HFF-Myc (cell line): Measurements from ENCODE around the gene SNN.

ENCODE experiments used
- DNase-seq: peaks from one replicate; pipeline ENCODE4 v3.0.0-alpha.2; 2011; ENCODE audit warnings: low read depth; ENCODE audit errors: extremely low read depth
- H3K4me3 ChIP-seq: replicated peaks from 2 replicates; pipeline ENCODE4 v1.5.1; 2011; ENCODE audit warnings: low read depth, mild to moderate bottlenecking, control low read depth, low read length
- CTCF ChIP-seq: IDR thresholded peaks from 2 replicates; pipeline ENCODE4 v1.5.1; 2012; ENCODE audit warnings: mild to moderate bottlenecking, low read depth, low read length, control low read depth; ENCODE audit errors: missing control alignments

SNN gene

GRCh38 chr16:11635679-11636171 is 32.5 kb upstream of the SNN start:
- no peak for DNase-seq
- no peak overlapping the region for H3K4me3 ChIP-seq
- no peak for TF ChIP-seq CTCF

- DNase-seq: no peak
- no peak for TF ChIP-seq CTCF
- no peak overlapping the region for H3K4me3 ChIP-seq
Measured at GRCh38 chr16:11636172-11636721, 32.0 kb upstream of the SNN start.

GRCh38 chr16:11637320-11637719 is 30.9 kb upstream of the SNN start:
- no peak for DNase-seq
- H3K4me3 ChIP-seq: no peak overlapping the region
- TF ChIP-seq CTCF: no peak

GRCh38 chr16:11638140-11638539 is 30.1 kb upstream of the SNN start:
- no peak for TF ChIP-seq CTCF
- H3K4me3 ChIP-seq: no peak overlapping the region
- DNase-seq: no peak

GRCh38 chr16:11639008-11639562 is 29.2 kb upstream of the SNN start:
- H3K4me3 ChIP-seq: no peak overlapping the region
- DNase-seq: no peak
- TF ChIP-seq CTCF: no peak

- no peak overlapping the region for H3K4me3 ChIP-seq
- no peak for TF ChIP-seq CTCF
- peak; percentile 98 for DNase-seq
Measured at GRCh38 chr16:11639925-11640899, 28.0 kb upstream of the SNN start.
